Activated CD8-positive, alpha-beta memory T cell treated with anti-CD3 and anti-CD28 coated beads, Interleukin-2, amount 50 U/mL, for 24 hours (primary cell): ENCODE results near the gene DENND4B.
"Not testable (repeated sequence)": the region's sequence is repeated elsewhere in the genome, so short reads cannot be mapped to it uniquely, and the experiment has no call there.

Experiments
- DNase-seq: peaks from one replicate; pipeline ENCODE4 v3.0.0-alpha.2; 2020; ENCODE audit errors: extremely low read depth

Gene DENND4B, protein sequence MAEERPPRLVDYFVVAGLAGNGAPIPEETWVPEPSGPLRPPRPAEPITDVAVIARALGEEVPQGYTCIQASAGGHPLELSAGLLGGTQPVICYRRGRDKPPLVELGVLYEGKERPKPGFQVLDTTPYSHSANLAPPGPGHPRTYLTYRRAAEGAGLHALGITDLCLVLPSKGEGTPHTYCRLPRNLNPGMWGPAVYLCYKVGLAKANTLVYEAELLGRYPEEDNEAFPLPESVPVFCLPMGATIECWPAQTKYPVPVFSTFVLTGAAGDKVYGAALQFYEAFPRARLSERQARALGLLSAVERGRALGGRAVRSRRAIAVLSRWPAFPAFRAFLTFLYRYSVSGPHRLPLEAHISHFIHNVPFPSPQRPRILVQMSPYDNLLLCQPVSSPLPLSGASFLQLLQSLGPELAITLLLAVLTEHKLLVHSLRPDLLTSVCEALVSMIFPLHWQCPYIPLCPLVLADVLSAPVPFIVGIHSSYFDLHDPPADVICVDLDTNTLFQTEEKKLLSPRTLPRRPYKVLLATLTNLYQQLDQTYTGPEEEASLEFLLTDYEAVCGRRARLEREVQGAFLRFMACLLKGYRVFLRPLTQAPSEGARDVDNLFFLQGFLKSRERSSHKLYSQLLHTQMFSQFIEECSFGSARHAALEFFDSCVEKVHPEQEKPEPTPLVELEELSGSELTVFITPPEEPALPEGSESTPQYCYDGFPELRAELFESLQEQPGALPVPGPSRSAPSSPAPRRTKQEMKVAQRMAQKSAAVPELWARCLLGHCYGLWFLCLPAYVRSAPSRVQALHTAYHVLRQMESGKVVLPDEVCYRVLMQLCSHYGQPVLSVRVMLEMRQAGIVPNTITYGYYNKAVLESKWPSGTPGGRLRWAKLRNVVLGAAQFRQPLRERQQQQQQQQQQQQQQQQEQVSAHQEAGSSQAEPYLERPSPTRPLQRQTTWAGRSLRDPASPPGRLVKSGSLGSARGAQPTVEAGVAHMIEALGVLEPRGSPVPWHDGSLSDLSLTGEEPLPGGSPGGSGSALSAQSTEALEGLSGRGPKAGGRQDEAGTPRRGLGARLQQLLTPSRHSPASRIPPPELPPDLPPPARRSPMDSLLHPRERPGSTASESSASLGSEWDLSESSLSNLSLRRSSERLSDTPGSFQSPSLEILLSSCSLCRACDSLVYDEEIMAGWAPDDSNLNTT (N-terminal part only)

DNA sequence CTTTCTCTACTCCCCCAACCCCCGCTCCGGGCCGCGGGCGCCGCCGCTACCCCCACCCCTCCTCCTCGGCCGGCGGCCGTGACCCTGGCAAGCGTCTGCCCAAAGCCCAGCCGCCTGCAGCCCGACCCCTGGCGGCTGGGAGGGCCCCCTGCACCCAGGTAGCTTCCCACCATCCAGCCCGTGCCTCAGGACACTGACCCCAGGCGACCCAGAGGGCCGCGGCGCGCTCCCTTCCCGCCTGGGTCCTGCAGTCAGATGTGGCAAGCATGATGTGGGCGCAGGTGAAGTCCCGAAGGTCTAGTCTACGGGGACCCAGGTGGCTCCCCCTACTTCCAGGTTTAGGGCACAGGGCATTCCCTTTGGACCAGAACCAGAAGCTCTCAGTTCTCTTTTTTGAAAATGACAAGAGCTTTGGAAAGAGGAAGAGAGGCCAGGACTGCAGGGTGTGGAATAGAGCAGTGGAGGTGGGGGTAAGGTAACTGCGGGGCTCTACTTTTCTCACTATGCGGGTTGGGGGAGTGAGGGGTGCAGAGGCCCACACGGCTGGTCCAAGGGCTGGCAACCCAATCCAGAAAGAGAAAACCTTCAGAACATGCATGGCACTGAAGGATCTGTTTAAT lies at the start of gene DENND4B:
TSS of gene DENND4B (minus strand) at position 97 of the 620 bp plus-strand sequence. CDS start 2,344 bp downstream, outside the sequence.
- no peak for DNase-seq

DNA sequence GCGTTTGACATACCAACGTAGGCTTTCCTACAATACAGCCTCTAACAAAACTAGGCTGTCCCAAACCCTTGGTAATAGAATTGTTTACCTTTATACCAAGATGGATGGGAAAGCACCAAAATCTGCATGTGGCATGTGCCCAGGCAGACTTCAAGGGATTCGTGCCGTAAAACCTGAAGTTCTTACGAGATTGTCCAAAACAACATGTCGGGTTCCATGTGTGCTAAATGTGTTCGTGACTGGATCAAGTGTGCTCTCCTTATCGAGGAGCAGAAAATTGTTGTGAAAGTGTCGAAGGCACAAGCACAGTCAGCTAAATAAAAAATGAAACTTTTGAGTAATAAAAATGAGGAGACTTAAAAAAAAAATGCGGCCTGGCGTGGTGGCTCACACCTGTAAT lies 49.1 kb upstream of the DENND4B start:
- DNase-seq = no peak

GRCh38 chr1:153995202-153995601 lies 48.7 kb upstream of the DENND4B start:
- DNase-seq = no peak

GRCh38 chr1:153991806-153992205 lies 45.3 kb upstream of the DENND4B start:
- DNase-seq = no peak

GRCh38 chr1:153991151-153991630 lies 44.7 kb upstream of the DENND4B start:
- no peak for DNase-seq

DNA sequence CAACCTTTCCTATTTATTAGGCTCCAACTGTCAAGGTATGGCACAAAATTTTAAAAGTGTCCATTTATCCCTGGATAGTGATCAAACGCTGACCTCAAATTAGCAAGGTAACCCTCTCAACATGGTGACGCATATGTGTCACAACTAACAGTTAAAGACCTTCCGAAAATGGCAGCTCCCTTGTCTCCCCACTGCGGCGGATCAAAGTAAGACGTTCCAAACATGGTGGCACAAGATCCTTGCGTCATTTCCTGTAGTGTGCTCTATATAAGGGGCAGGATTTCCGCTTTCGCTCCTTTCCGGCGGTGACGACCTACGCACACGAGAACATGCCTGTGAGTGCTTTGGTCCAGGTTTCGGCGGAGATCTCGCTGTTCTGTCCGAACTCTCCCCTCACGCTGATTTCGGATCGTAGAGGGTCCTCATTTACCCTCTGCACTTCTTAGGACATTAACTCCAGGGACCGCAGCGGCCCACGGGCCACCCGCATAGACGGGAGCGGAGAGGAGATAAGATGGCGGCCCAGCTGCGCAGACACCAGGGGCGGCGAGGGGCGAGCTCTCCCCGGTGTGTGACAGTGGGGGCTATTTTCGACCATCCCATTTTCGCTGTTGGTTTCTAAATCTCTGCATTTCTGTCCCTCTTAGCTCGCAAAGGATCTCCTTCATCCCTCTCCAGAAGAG lies 44.1 kb upstream of the DENND4B start, which contains the start of gene RPS27:
TSS of gene RPS27 (plus strand) at position 295 of the 683 bp plus-strand sequence. CDS start at position 330, 35 bp downstream.
- peak; percentile 66 for DNase-seq

DNA sequence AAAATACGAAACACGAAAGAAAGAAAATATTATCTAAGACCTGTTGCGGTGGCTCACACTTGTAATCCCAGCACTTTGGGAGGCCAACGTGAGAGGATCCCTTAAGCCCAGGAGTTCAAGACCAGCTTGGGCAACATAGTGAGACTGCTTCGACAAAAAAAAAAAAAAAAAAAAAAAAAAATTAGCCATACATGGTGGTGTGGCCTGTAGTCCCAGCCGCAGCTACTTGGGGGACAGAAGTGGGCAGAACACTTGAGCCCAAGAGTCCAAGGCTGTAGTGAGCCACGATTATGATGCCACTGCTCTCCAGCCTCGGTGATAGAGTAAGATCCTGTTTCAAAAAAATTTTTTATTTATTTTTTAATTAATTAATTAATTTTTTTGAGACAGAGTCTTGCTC lies 41.1 kb upstream of the DENND4B start:
- no peak for DNase-seq

- no peak for DNase-seq
These were observed 39.6 kb upstream of the DENND4B start, which contains the start of gene RAB13 for GRCh38 chr1:153985941-153986761. RAB13 (minus strand) TSS chr1:153986339; CDS start chr1:153986236, 103 bp downstream.

- no peak for DNase-seq
These were observed 38.9 kb upstream of the DENND4B start for GRCh38 chr1:153985341-153985912.

GRCh38 chr1:153984123-153984894 lies 37.8 kb upstream of the DENND4B start:
- DNase-seq = no peak

- not testable (repeated sequence) for DNase-seq
These were observed 35.2 kb upstream of the DENND4B start for GRCh38 chr1:153981735-153982134.

- DNase-seq = not testable (repeated sequence)
These were observed 32.6 kb upstream of the DENND4B start for GRCh38 chr1:153979091-153979490.

DNA sequence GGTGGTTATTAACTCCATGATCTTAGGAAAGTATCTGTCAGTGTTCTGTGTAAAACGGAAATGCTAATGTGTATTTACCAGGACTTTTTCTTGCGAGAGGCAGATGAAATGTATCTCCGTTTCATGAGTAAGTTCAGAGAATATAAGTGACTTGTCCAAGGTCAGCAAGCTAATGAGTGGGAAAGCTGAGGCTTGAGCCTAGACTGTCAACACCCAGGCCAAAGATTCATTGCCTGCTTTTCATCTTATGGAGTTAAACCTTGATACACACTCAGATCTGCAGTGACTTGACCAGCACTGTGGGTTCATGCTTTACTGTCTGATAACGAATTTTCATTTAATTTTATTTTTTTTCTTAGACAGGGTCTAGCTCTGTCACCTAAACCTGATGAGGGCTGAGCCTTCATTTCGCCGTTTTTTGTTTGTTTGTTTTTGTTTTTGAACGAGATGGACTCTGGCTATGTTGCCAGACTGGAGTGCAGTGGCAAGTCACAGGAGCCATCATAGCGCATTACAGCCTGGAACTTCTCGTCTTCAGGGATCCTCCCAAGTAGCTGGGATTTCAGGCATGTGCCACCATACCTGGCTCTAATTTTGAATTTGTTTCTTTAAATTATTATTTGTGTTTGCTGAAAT lies 31.9 kb upstream of the DENND4B start:
- DNase-seq = no peak

DNA sequence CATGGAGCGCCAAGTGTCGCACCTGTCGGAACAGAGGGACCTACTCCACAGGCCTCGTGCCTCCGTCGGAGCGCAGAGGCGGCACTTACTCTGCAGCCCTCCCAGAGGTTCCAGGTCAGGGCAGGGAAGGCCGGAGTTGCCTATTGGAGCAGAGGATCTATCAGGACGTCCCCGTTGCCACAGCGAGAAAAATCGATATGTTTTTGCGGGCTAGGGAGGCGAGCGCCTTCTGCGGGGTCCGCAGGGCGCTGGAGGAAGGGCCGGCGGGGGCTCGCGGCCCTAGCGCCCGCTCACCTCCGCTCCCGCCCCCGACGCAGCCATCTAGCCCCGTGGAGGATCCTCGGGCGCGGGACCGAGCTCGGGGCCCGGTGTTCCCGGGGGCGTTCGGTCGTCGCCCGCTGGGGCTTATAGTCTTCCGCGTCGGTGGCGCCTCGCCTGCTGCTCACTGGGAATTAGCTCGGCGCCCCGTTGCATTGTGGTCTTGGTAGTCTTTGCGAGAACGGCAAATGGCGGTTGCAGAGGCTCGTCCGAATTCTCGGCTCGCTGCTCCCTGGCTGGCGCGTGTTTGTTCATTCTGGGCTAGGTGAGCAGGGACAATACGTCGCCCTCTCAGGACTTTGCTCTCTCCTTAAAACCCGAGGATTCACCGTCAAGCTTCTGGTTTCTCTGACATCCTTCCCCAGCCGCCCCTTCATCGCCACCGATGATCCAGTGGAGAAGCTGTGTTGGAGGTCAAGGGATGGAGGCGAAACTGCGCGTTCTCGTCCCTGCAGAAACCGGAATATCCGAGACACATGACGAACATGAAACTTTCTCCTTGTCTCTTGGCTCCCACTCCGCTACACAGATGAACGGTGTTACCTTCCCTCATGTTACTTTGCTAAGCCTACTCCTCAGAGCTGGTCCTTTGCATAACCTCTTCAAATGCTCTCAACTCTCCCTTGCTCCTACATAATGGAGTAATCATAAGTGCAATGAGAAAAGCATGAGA lies 31.0 kb upstream of the DENND4B start, which contains the start of gene JTB:
TSS of gene JTB (minus strand) at position 425 of the 991 bp plus-strand sequence. CDS start at position 3, 422 bp downstream.
- DNase-seq = peak; percentile 75

- DNase-seq = no peak
These were observed 30.3 kb upstream of the DENND4B start for GRCh38 chr1:153976819-153977249.

GRCh38 chr1:153973525-153973924 lies 27.0 kb upstream of the DENND4B start:
- DNase-seq = no peak

DNA sequence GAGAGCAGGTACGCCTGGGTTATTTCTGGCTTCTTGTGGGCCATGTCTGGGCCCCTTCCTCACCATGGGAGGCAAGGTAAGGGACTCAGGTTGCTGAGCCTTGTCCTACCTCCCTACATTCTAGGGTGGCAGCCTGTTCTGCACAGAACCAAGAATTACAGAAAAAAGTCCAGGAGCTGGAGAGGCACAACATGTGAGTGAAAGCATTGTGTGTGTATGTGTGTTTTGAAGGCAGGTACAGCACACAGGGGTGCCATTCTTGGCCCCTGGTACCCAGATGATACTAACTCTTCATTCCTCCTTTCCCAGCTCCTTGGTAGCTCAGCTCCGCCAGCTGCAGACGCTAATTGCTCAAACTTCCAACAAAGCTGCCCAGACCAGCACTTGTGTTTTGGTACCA lies 26.6 kb upstream of the DENND4B start:
- no peak for DNase-seq
